GM21723 (cell line): ENCODE data around the gene LAMB3.
"Not testable (repeated sequence)": the region's sequence is repeated elsewhere in the genome, so short reads cannot be mapped to it uniquely, and the experiment has no call there.

Source experiments
- ATAC-seq: cut with Tn5 transposase; IDR thresholded peaks from one replicate; pipeline ENCODE4 v1.9.1; 2021; ENCODE audit warnings: mild to moderate bottlenecking, moderate library complexity; ENCODE audit not compliant: unreplicated experiment

LAMB3 gene

GRCh38 chr1:209652121-209652735, at the start of gene LAMB3:
Gene LAMB3 (minus strand): TSS chr1:209652425. CDS start chr1:209650944, 1,481 bp downstream.
- no peak for ATAC-seq

- not testable (repeated sequence) for ATAC-seq
Observed at GRCh38 chr1:209700686-209701085, 48.5 kb upstream of the LAMB3 start.

GRCh38 chr1:209697126-209697525, 44.9 kb upstream of the LAMB3 start:
- no peak for ATAC-seq

- no peak for ATAC-seq
Observed at GRCh38 chr1:209696673-209697072, 44.4 kb upstream of the LAMB3 start.

- peak; percentile 86 for ATAC-seq
Observed at GRCh38 chr1:209692745-209693504, 40.7 kb upstream of the LAMB3 start.

- ATAC-seq = no peak
Observed at GRCh38 chr1:209692296-209692695, 40.1 kb upstream of the LAMB3 start.

GRCh38 chr1:209691237-209691636, 39.0 kb upstream of the LAMB3 start:
- ATAC-seq = no peak

- no peak for ATAC-seq
Observed at GRCh38 chr1:209689477-209689876, 37.3 kb upstream of the LAMB3 start.

- ATAC-seq = no peak
Observed at GRCh38 chr1:209688746-209689234, 36.6 kb upstream of the LAMB3 start.

GRCh38 chr1:209686322-209686721, 34.1 kb upstream of the LAMB3 start:
- no peak for ATAC-seq

- no peak for ATAC-seq
Observed at GRCh38 chr1:209685821-209686220, 33.6 kb upstream of the LAMB3 start.

- no peak for ATAC-seq
Observed at GRCh38 chr1:209678981-209679539, 26.8 kb upstream of the LAMB3 start.

- ATAC-seq = no peak
Observed at GRCh38 chr1:209675565-209676154, 23.4 kb upstream of the LAMB3 start.

- ATAC-seq = no peak
Observed at GRCh38 chr1:209674957-209675564, 22.8 kb upstream of the LAMB3 start, which contains the start of gene G0S2. Gene G0S2 (plus strand): TSS chr1:209675412. CDS start chr1:209675685, 273 bp downstream.

GRCh38 chr1:209673631-209674417, 21.6 kb upstream of the LAMB3 start:
- no peak for ATAC-seq

- peak; percentile 93 for ATAC-seq
Observed at GRCh38 chr1:209672705-209673630, 20.7 kb upstream of the LAMB3 start.

- no peak for ATAC-seq
Observed at GRCh38 chr1:209670441-209671082, 18.3 kb upstream of the LAMB3 start.

- ATAC-seq = no peak
Observed at GRCh38 chr1:209667708-209668107, 15.5 kb upstream of the LAMB3 start.

GRCh38 chr1:209667103-209667502, 14.9 kb upstream of the LAMB3 start:
- ATAC-seq = no peak
